GM12878 (cell line): ENCODE measurements around the gene C18orf63. TPM values are rescaled to one million over a fixed set of nuclear protein-coding genes. Genes with fewer than 3 reads are reported as not detected.
A peak's percentile ranks its signal among the peaks of the same experiment; 100 is the strongest.

Experiments used
- ATAC-seq: fragments of 200-7000 bp; cut with Tn5 transposase; 3 replicates; pipeline ENCODE4 v1.9.1; 2020; ENCODE audit warnings: mild to moderate bottlenecking, moderate library complexity
- BruUV-seq: library from RNA; stranded (reverse); fragments of 400-500 nt; replicated peaks from 2 replicates; lab custom pipeline; 2021; lab: Mats Ljungman, UMichigan
- CTCF ChIA-PET: fragments of 300-600 bp; sonication (Branson Sonifier 250); formaldehyde crosslinking; extraction: SDS; loops from one replicate; lab custom pipeline; 2021; ENCODE audit warnings: inconsistent platforms; lab: Yijun Ruan, JAX
- POLR2A ChIA-PET: fragments of 350-600 bp; formaldehyde crosslinking; extraction: SDS; loops from one replicate; lab custom pipeline; 2021; ENCODE audit warnings: inconsistent platforms; lab: Charles Lee
- RAD21 ChIA-PET: fragments of 300-600 bp; sonication (Branson Sonifier 250); formaldehyde crosslinking; loops from one replicate; lab custom pipeline; 2023; ENCODE audit warnings: antibody characterized with exemption; ENCODE audit not compliant: unreplicated experiment; lab: Charles Lee
- SMC1A ChIA-PET: fragments of 300-600 bp; sonication (Branson Sonifier 250); formaldehyde crosslinking; loops from one replicate; lab custom pipeline; 2023; ENCODE audit not compliant: unreplicated experiment, uncharacterized antibody; lab: Charles Lee
- DNase-seq: peaks from one replicate; pipeline ENCODE4 v3.0.0-alpha.2; 2011; ENCODE audit warnings: low read depth, low spot score
- FAIRE-seq: peaks from 3 replicates; lab custom pipeline; 2011; peaks lifted over from hg19 to GRCh38; lab: Jason Lieb, UNC
- H2AFZ ChIP-seq: 2 replicates; pipeline ENCODE4 v1.6.0; 2011; ENCODE audit warnings: low read depth, low read length, control low read depth; ENCODE audit not compliant: control insufficient read depth
- H3K27ac ChIP-seq: 2 replicates; pipeline ENCODE4 v1.5.1; 2011; ENCODE audit warnings: control low read depth; ENCODE audit not compliant: control insufficient read depth, insufficient read depth
- H3K27me3 ChIP-seq, 2 experiments: replicated peaks in 1 of 2; 2 replicates each; pipeline versions ENCODE4 v1.6.0 to v1.6.1; 2011; ENCODE audit warnings: low read length in 1 of 2; ENCODE audit not compliant: control insufficient read depth in 2 of 2, insufficient read depth in 2 of 2
- H3K36me3 ChIP-seq, 2 experiments: 2 replicates each; pipeline ENCODE4 v1.5.1; 2011; ENCODE audit warnings: low read length in 1 of 2; ENCODE audit not compliant: control insufficient read depth in 2 of 2, insufficient read depth in 2 of 2
- H3K4me1 ChIP-seq: 2 replicates; pipeline ENCODE4 v1.6.1; 2011; ENCODE audit warnings: mild to moderate bottlenecking, low read length, moderate library complexity, mixed read lengths; ENCODE audit not compliant: control insufficient read depth, insufficient read depth
- H3K4me2 ChIP-seq: 2 replicates; pipeline ENCODE4 v1.6.0; 2011; ENCODE audit warnings: control low read depth; ENCODE audit not compliant: control insufficient read depth, insufficient read depth
- H3K4me3 ChIP-seq: fragments of 200-600 bp; sonication (generic); 2 replicates; pipeline ENCODE4 v1.5.1; 2016
- H3K79me2 ChIP-seq: 2 replicates; pipeline ENCODE4 v1.6.0; 2011; ENCODE audit warnings: low read length; ENCODE audit not compliant: control insufficient read depth, insufficient read depth
- H3K9ac ChIP-seq: 2 replicates; pipeline ENCODE4 v1.8.0; 2011; ENCODE audit warnings: low read length, control low read depth, mixed read lengths; ENCODE audit not compliant: control insufficient read depth, insufficient read depth
- H3K9me3 ChIP-seq: replicated peaks from 3 replicates; pipeline ENCODE4 v1.5.1; 2011; ENCODE audit warnings: mild to moderate bottlenecking, low read length; ENCODE audit not compliant: control insufficient read depth, insufficient read depth
- H4K20me1 ChIP-seq: 2 replicates; pipeline ENCODE4 v1.6.0; 2011; ENCODE audit not compliant: control insufficient read depth, insufficient read depth
- GABPA ChIP-seq: IDR thresholded peaks from 2 replicates; pipeline ENCODE4 v1.6.1; 2014; ENCODE audit warnings: antibody characterized with exemption, low read depth, mild to moderate bottlenecking, inconsistent platforms
- IKZF2 ChIP-seq, 2 experiments: fragments of 450-650 bp; IDR thresholded peaks; 2 replicates each; pipeline ENCODE4 v1.6.1; 2017; ENCODE audit warnings: mild to moderate bottlenecking in 2 of 2, moderate library complexity in 2 of 2
- NR2C2 ChIP-seq: IDR thresholded peaks from 2 replicates; pipeline ENCODE4 v1.6.1; 2011; ENCODE audit warnings: borderline replicate concordance, low read depth; ENCODE audit not compliant: control insufficient read depth, insufficient read length
- RAD21 ChIP-seq: IDR thresholded peaks from 2 replicates; pipeline ENCODE4 v1.6.1; 2011; ENCODE audit warnings: mild to moderate bottlenecking, low read depth, low read length, moderate library complexity; ENCODE audit not compliant: insufficient read depth
- RAD51 ChIP-seq: fragments of 450-650 bp; IDR thresholded peaks from 2 replicates; pipeline ENCODE4 v1.6.1; 2016; ENCODE audit warnings: moderate library complexity, mild to moderate bottlenecking, inconsistent platforms
- SMARCA5 ChIP-seq: fragments of 450-650 bp; IDR thresholded peaks from 2 replicates; pipeline ENCODE4 v1.6.1; 2017; ENCODE audit warnings: mild to moderate bottlenecking
- TARDBP ChIP-seq: IDR thresholded peaks from 2 replicates; pipeline ENCODE4 v1.6.1; 2016; ENCODE audit warnings: borderline replicate concordance
- WGBS: methylation state at CpG from one replicate; pipeline ENCODE4 v1.1.6; 2016; ENCODE audit warnings: low lambda C conversion rate; ENCODE audit not compliant: insufficient replicate concordance, insufficient coverage; ENCODE audit errors: missing lambda C conversion rate; 5-methylcytosine and 5-hydroxymethylcytosine counted together
- in situ Hi-C: fragments of 300-500 bp; cut with MboI; formaldehyde crosslinking; loops from 9 replicates; pipeline ENCODE4 v1.14.3; 2018; ENCODE audit warnings: mixed read lengths
- intact Hi-C: fragments of 100-400 bp; cut with micrococcal nuclease; formaldehyde crosslinking; loops from one replicate; pipeline ENCODE4 v1.14.2; 2022; ENCODE audit not compliant: unreplicated experiment
- polyA plus RNA-seq, 11 experiments: library from polyadenylated mRNA; depleted of rRNA in 4 of 11; unstranded in 6 of 11; stranded (reverse) in 5 of 11; fragments of >200 nt; fragmentation: Nextera tagmentation in 4 of 11; fragmentation: Illumina TruSeq in 1 of 11; extraction: Ambion mirVana in 4 of 11; extraction: Trizol in 1 of 11; gene quantifications; 1 replicate in 1 of 11; 2 replicates in 10 of 11; pipeline versions ENCODE4 v1.2.1 to v1.2.3, GENCODE V29; 2011 to 2016; ENCODE audit warnings: inconsistent platforms in 2 of 11, missing spikeins in 2 of 11, low read depth in 1 of 11
- total RNA-seq, 4 experiments: library from RNA; depleted of rRNA in 3 of 4; stranded (reverse); fragments of >200 nt in 3 of 4; fragmentation: Illumina TruSeq in 1 of 4; extraction: Trizol in 1 of 4; gene quantifications; 2 replicates each; pipeline versions ENCODE4 v1.2.1 to v1.2.3, GENCODE V29; 2013 to 2021
- TF ChIP-seq, protein P1 (sequence below): IDR thresholded peaks from 2 replicates; pipeline ENCODE4 v1.6.1; 2011; ENCODE audit warnings: borderline replicate concordance, low read depth, mild to moderate bottlenecking, moderate library complexity, low read length; ENCODE audit not compliant: insufficient read depth, poor library complexity, severe bottlenecking

Gene C18orf63
- total and polyA plus RNA-seq, 10 of the 15 experiments (the other 5 are each of a cell fraction or from before 2014, with no cell fraction given), result not detected

DNA sequence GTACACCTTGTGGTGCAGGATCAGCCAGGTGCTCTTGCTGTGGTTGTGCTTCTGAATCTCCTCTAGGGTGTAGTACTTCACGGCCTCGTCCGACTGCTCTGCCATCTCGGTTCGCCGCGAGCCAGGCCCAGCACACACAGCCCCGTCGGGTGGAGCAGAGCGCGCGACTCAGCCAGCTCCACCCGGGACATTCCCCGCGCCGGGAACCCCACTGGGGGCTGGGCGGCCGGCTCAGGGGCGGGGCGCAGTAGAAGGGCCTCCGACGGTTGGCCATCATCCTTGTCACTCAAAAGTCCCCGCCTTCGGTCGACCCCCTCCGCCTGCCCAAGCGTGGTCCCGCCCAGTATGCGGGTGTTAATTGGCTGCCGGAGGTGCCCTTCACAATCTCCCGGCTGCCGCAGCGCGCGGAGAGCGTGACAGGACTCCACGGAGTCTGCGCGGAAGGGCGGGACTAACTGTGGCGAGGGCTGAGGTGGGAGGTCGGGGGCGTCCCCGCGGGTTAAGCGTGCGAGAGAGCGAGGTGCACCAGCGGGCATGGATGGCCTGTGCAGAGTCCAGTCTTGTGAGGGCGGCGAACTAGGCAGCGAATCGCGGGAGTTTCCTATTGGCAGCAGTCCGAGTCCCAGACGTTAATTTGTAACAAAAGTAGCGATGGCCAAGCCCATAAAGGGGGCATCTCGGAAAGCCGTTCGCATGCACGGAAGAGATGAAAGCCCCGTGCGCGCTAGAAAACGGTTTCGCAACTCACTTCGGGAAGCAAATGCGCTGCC is 23.7 kb upstream of the C18orf63 start, which contains the start of gene CYB5A (continued):
- TF ChIP-seq NR2C2, result no peak
- TF ChIP-seq RAD21, result no peak
- no peak for TF ChIP-seq RAD51
- TF ChIP-seq GABPA, result no peak
- peak in 1 of 2 experiments; percentile 42; a peak in 2 of 4 replicates for TF ChIP-seq IKZF2 (IDR thresholded peaks at IDR 0.05)
- TF ChIP-seq, protein P1, sequence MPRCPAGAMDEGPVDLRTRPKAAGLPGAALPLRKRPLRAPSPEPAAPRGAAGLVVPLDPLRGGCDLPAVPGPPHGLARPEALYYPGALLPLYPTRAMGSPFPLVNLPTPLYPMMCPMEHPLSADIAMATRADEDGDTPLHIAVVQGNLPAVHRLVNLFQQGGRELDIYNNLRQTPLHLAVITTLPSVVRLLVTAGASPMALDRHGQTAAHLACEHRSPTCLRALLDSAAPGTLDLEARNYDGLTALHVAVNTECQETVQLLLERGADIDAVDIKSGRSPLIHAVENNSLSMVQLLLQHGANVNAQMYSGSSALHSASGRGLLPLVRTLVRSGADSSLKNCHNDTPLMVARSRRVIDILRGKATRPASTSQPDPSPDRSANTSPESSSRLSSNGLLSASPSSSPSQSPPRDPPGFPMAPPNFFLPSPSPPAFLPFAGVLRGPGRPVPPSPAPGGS, result no peak

DNA sequence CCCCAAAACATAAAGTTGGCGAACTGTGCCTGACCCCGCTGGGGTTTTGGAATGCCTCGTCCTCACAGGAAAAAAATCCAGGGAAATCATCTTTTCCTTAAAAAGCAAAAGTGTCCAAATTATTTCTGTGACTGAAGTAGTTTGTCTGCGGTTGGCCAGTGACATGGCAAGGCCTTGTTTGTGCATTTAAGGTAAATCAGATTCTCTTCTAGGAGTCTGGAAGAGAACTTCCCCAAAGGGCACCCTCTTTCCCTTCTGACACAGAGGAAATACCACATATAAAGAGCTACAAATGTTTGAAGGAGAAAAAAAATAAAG is 23.1 kb upstream of the C18orf63 start:
- DNase-seq, result no peak
- H3K4me2 ChIP-seq, result peak overlapping the region; percentile 83
- intact Hi-C loops (loop anchor here (1.0 to 5.0 kb wide), 3 partner anchors 28 to 205 kb away; partner anchors contain the start of genes CNDP2 and TIMM21), in situ Hi-C loops (no loop called here)
- CTCF ChIA-PET, result no interaction called here
- RAD21 ChIA-PET, result interaction anchor here (1.9 kb wide), 1 partner anchor 28 kb away, joined by 7 read pairs; no protein-coding TSS in a partner anchor
- H3K9me3 ChIP-seq, result no peaks in the 10 kb centered on the region; the same call in 2 of the 3 replicates
- SMC1A ChIA-PET, result interaction anchor here (0.7 to 1.2 kb wide), 2 partner anchors 8 to 40 kb away, joined by 3 read pairs; no protein-coding TSS in a partner anchor
- H3K27me3 ChIP-seq, result no peaks in the 10 kb centered on the region
- WGBS, result 13% methylated on average over 4 of the region's 4 CpGs
- no peak for ATAC-seq
- peak overlapping the region; percentile 43; the same call in 1 of the 2 replicates for H3K9ac ChIP-seq
- H2AFZ ChIP-seq, result peak overlapping the region; percentile 95
- peak overlapping the region; percentile 18; the same call in 1 of the 2 replicates for H3K27ac ChIP-seq
- POLR2A ChIA-PET, result interaction anchor here (1.3 kb wide), 1 partner anchor 28 kb away, joined by 5 read pairs; no protein-coding TSS in a partner anchor
- no TSS peak for BruUV-seq
- peaks cover 3% of the 10 kb centered on the region for H3K4me1 ChIP-seq
- TF ChIP-seq TARDBP, result no peak
- TF ChIP-seq SMARCA5, result 0 out of 2 replicates have a peak, but pooled peaks have one; percentile 13
- FAIRE-seq, result no peak
- peaks cover 5% of the 10 kb centered on the region; the same call in 1 of the 2 replicates for H3K79me2 ChIP-seq
- H3K36me3 ChIP-seq, result no peaks in the 10 kb centered on the region
- H3K4me3 ChIP-seq, result peak overlapping the region; percentile 61; the same call in 1 of the 2 replicates
- H4K20me1 ChIP-seq, result no peaks in the 10 kb centered on the region
